Liver (tissue), 9 donors: ENCODE data around the gene SPAG16. TPM values are rescaled to one million over a fixed set of nuclear protein-coding genes. Genes with fewer than 3 reads are reported as not detected.

ENCODE experiments used
- DNase-seq: peaks from one replicate; pipeline ENCODE4 v3.0.0-alpha.2; 2017; ENCODE audit warnings: low spot score
- H3K27ac ChIP-seq, 2 donors: one replicate each; pipeline ENCODE4 v1.7.0; 2013; ENCODE audit warnings: inconsistent platforms in 2 of 2, low read length in 2 of 2, control low read depth in 1 of 2, low read depth in 1 of 2, mild to moderate bottlenecking in 1 of 2
- H3K27me3 ChIP-seq, 4 donors: one replicate each; pipeline versions ENCODE4 v1.6.1 to v1.7.0; 2013; ENCODE audit warnings: low read length in 3 of 4, inconsistent platforms in 1 of 4, mild to moderate bottlenecking in 1 of 4, moderate library complexity in 1 of 4; ENCODE audit not compliant: control insufficient read depth in 4 of 4, insufficient read depth in 4 of 4
- H3K36me3 ChIP-seq, 4 donors: one replicate each; pipeline versions ENCODE4 v1.6.1 to v1.7.0; 2013; ENCODE audit warnings: low read length in 3 of 4, mild to moderate bottlenecking in 3 of 4, low read depth in 1 of 4, moderate library complexity in 1 of 4; ENCODE audit not compliant: control insufficient read depth in 4 of 4, insufficient read depth in 3 of 4
- H3K4me1 ChIP-seq, 4 donors: one replicate each; pipeline versions ENCODE4 v1.6.1 to v1.7.0; 2013; ENCODE audit warnings: low read length in 3 of 4, mild to moderate bottlenecking in 3 of 4, moderate library complexity in 1 of 4; ENCODE audit not compliant: control insufficient read depth in 4 of 4, insufficient read depth in 4 of 4
- H3K4me3 ChIP-seq, 3 donors: one replicate each; pipeline versions ENCODE4 v1.6.1 to v1.7.0; 2013; ENCODE audit warnings: low read length in 3 of 3, control low read depth in 1 of 3, low read depth in 1 of 3, mild to moderate bottlenecking in 1 of 3
- H3K9ac ChIP-seq, 2 donors: one replicate each; pipeline ENCODE4 v1.7.0; 2013; ENCODE audit warnings: low read length in 2 of 2, mild to moderate bottlenecking in 2 of 2, moderate library complexity in 2 of 2, control low read depth in 1 of 2, low read depth in 1 of 2
- H3K9me3 ChIP-seq, 4 donors: one replicate each; pipeline versions ENCODE4 v1.6.1 to v1.7.0; 2013; ENCODE audit warnings: low read length in 3 of 4; ENCODE audit not compliant: control insufficient read depth in 4 of 4
- FOXA1 ChIP-seq: IDR thresholded peaks from 2 replicates; pipeline ENCODE4 v1.6.1; 2016; ENCODE audit warnings: antibody characterized with exemption
- FOXA2 ChIP-seq: IDR thresholded peaks from 2 replicates; pipeline ENCODE4 v1.6.1; 2016; ENCODE audit warnings: antibody characterized with exemption
- GABPA ChIP-seq, 2 donors: IDR thresholded peaks in 1 of 2; conservative IDR thresholded peaks in 1 of 2; 2 replicates each; pipeline ENCODE4 v1.6.1; 2016; ENCODE audit warnings: antibody characterized with exemption in 2 of 2, mild to moderate bottlenecking in 1 of 2, moderate library complexity in 1 of 2
- HNF4A ChIP-seq, 2 donors: conservative IDR thresholded peaks; 2 replicates each; pipeline ENCODE4 v1.6.1; 2016; ENCODE audit warnings: antibody characterized with exemption in 2 of 2, mild to moderate bottlenecking in 2 of 2
- HNF4G ChIP-seq: IDR thresholded peaks from 2 replicates; pipeline ENCODE4 v1.6.1; 2016; ENCODE audit warnings: antibody characterized with exemption
- MAX ChIP-seq: IDR thresholded peaks from 2 replicates; pipeline ENCODE4 v1.6.1; 2016; ENCODE audit warnings: antibody characterized with exemption
- NR2F2 ChIP-seq: IDR thresholded peaks from 2 replicates; pipeline ENCODE4 v1.6.1; 2016; ENCODE audit warnings: antibody characterized with exemption
- REST ChIP-seq: IDR thresholded peaks from 2 replicates; pipeline ENCODE4 v1.6.1; 2016; ENCODE audit warnings: antibody characterized with exemption, mild to moderate bottlenecking
- SP1 ChIP-seq: IDR thresholded peaks from 2 replicates; pipeline ENCODE4 v1.6.1; 2018; ENCODE audit warnings: antibody characterized with exemption, mild to moderate bottlenecking
- YY1 ChIP-seq: IDR thresholded peaks from 2 replicates; pipeline ENCODE4 v1.6.1; 2016; ENCODE audit warnings: antibody characterized with exemption, mild to moderate bottlenecking
- WGBS: extraction: QIAGEN DNeasy Blood & Tissue Kit; methylation state at CpG from one replicate; pipeline ENCODE4 v1.1.7; 2013; 5-methylcytosine and 5-hydroxymethylcytosine counted together
- polyA plus RNA-seq, 2 donors: library from polyadenylated mRNA; stranded (reverse) in 1 of 2; unstranded in 1 of 2; fragments of 200-250 nt in 1 of 2; fragments of >200 nt in 1 of 2; fragmentation: Nextera tagmentation in 1 of 2; extraction: Ambion mirVana in 1 of 2; gene quantifications; one replicate each; pipeline versions ENCODE4 v1.2.1 to v1.2.3, GENCODE V29; 2013 to 2015
- total RNA-seq, 2 donors: library from RNA; depleted of rRNA; stranded (reverse); fragments of >200 nt; gene quantifications; one replicate each; pipeline ENCODE4 v1.2.3, GENCODE V29; 2014
- TF ChIP-seq, protein P1 (sequence below): IDR thresholded peaks from 2 replicates; pipeline ENCODE4 v1.6.1; 2016; ENCODE audit warnings: antibody characterized with exemption
- donor health status: healthy.
- donor health status: healthy.
- donor health status: healthy.
- donor health status: healthy.
- donor health status: healthy.

Gene SPAG16
- total and polyA plus RNA-seq, 4 donors = 6.4 to 12.7 (median 11.4) TPM

DNA sequence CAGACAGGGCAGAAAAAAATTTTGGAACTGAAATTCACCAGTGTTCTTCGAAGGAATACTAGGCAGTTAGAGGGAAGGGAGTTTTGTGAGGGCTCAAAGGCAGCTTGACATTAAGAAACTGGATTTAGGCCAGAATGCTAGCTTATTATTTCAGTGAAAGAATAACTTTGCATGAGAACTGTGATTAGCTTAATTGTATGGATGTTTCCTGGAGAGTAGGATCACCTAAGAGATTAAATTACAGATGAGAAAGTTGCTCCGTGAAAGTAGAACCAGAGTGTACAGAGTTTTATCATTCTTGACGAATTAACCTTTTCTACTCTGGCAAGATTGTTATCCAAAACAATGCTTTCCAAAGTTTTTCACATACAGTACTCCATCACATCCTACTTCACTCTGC lies 6.2 kb downstream of the SPAG16 start:
- Histone ChIP-seq H3K4me1 (peaks cover 0 to 6% (median 1%) of the 10 kb centered on the region in 4 donors), H3K36me3 (no peaks in the 10 kb centered on the region), H3K4me3 (no peak overlapping the region), H3K9ac (no peak overlapping the region), H3K27ac (no peak overlapping the region), H3K27me3 (no peaks in the 10 kb centered on the region), H3K9me3 (no peaks in the 10 kb centered on the region)
- no peak for TF ChIP-seq NR2F2
- DNase-seq = no peak
- WGBS = 86% methylated on average over 3 of the region's 3 CpGs

GRCh38 chr2:213296270-213296669 lies 12.0 kb downstream of the SPAG16 start:
- Histone ChIP-seq H3K27me3 (no peaks in the 10 kb centered on the region), H3K4me3 (no peak overlapping the region), H3K4me1 (no peaks in the 10 kb centered on the region), H3K9ac (no peak overlapping the region), H3K27ac (no peak overlapping the region), H3K9me3 (no peaks in the 10 kb centered on the region), H3K36me3 (peaks cover 0 to 3% (median 0%) of the 10 kb centered on the region in 4 donors)
- WGBS = 94% methylated on average over 5 of the region's 5 CpGs
- TF ChIP-seq HNF4A (conservative IDR thresholded peaks at IDR 0.05) (no peak), MAX (no peak), SP1 (no peak), FOXA1 (no peak)
- no peak for DNase-seq

- Histone ChIP-seq H3K4me1 (peaks cover 0 to 8% (median 4%) of the 10 kb centered on the region in 4 donors), H3K9me3 (peaks cover 3 to 19% (median 4%) of the 10 kb centered on the region in 4 donors), H3K4me3 (no peak overlapping the region), H3K36me3 (peaks cover 2 to 18% (median 6%) of the 10 kb centered on the region in 4 donors), H3K27me3 (no peaks in the 10 kb centered on the region), H3K27ac (no peak overlapping the region), H3K9ac (no peak overlapping the region)
- no peak for DNase-seq
- TF ChIP-seq GABPA (IDR thresholded peaks at IDR 0.05 in 1 of 2, conservative IDR thresholded peaks at IDR 0.05 in 1 of 2) (no peak), HNF4G (no peak), YY1 (no peak), REST (no peak), FOXA2 (no peak)
- TF ChIP-seq, protein P1, sequence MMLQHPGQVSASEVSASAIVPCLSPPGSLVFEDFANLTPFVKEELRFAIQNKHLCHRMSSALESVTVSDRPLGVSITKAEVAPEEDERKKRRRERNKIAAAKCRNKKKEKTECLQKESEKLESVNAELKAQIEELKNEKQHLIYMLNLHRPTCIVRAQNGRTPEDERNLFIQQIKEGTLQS = no peak
- 39% methylated on average over 3 of the region's 3 CpGs for WGBS
These were observed 22.2 kb downstream of the SPAG16 start for GRCh38 chr2:213306316-213306942.
